ENCODE results near the gene STAP2.

GRCh38 chr19:4342314-4342614 lies 3.6 kb upstream of the STAP2 start:
- TF ChIP-seq CTCF (IDR thresholded peaks at IDR 0.05) (no peak), POLR2A (IDR thresholded peaks at IDR 0.05) (no peak)
